Vagina (tissue), 2 donors: ENCODE data around the gene NOTCH3. TPM values are rescaled to one million over a fixed set of nuclear protein-coding genes. Genes with fewer than 3 reads are reported as not detected.

Experiments
- DNase-seq, 2 donors: peaks; one replicate each; pipeline ENCODE4 v3.0.0-alpha.2; 2017; ENCODE audit errors: extremely low spot score in 2 of 2
- H3K27ac ChIP-seq: fragments of 200-600 bp; sonication (generic); one replicate; pipeline ENCODE4 v1.5.1; 2019
- H3K27me3 ChIP-seq: fragments of 200-600 bp; sonication (generic); one replicate; pipeline ENCODE4 v1.5.1; 2019
- H3K36me3 ChIP-seq, 2 donors: fragments of 200-600 bp; sonication (generic); one replicate each; pipeline ENCODE4 v1.5.1; 2017 to 2019
- H3K4me1 ChIP-seq: fragments of 200-600 bp; sonication (generic); one replicate; pipeline ENCODE4 v1.5.1; 2019
- H3K4me3 ChIP-seq, 2 donors: fragments of 200-600 bp; sonication (generic); 1 replicate in 1 of 2; 2 replicates in 1 of 2; pipeline ENCODE4 v1.5.1; 2016 to 2019
- H3K9me3 ChIP-seq: fragments of 200-600 bp; sonication (generic); one replicate; pipeline ENCODE4 v1.5.1; 2019
- CTCF ChIP-seq, 3 experiments: fragments of 450-650 bp in 2 of 3; fragments of 200-600 bp in 1 of 3; sonication (generic) in 1 of 3; IDR thresholded peaks; one replicate each; pipeline ENCODE4 v1.5.1; 2017 to 2019; ENCODE audit warnings: antibody characterized with exemption in 3 of 3, mild to moderate bottlenecking in 2 of 3, moderate library complexity in 2 of 3
- POLR2A ChIP-seq, 2 donors: fragments of 450-650 bp; IDR thresholded peaks; one replicate each; pipeline ENCODE4 v1.6.1; 2017; ENCODE audit warnings: antibody characterized with exemption in 2 of 2, mild to moderate bottlenecking in 2 of 2, moderate library complexity in 2 of 2
- POLR2AphosphoS5 ChIP-seq, 2 donors: sonication (generic); formaldehyde crosslinking; IDR thresholded peaks; one replicate each; pipeline ENCODE4 v1.9.0; 2017; ENCODE audit warnings: antibody characterized with exemption in 2 of 2, mild to moderate bottlenecking in 2 of 2, low read depth in 1 of 2; ENCODE audit not compliant: insufficient read depth in 1 of 2
- intact Hi-C: fragments of 100-400 bp; cut with DNase I; formaldehyde crosslinking; loops from one replicate; pipeline ENCODE4 v1.15.1; 2023
- total RNA-seq: library from RNA; depleted of rRNA; stranded (reverse); fragments of >200 nt; gene quantifications from one replicate; pipeline ENCODE4 v1.2.3, GENCODE V29; 2016

Gene NOTCH3
- total RNA-seq, 1 donor from 2014 or later, result 76.6 TPM

- H3K36me3 ChIP-seq, result peaks cover 0 to 40% of the 10 kb centered on the region in 2 donors
- intact Hi-C loops, result no loop called here
Observed at GRCh38 chr19:15161028-15161984, 39.5 kb downstream of the NOTCH3 start.

GRCh38 chr19:15159251-15159650 lies 41.5 kb downstream of the NOTCH3 start:
- intact Hi-C loops, result no loop called here
- TF ChIP-seq POLR2AphosphoS5 (IDR thresholded peaks at IDR 0.05; ENCODE audit: insufficient read depth in 1 of 2, low read depth in 1 of 2) (no peak), POLR2A (IDR thresholded peaks at IDR 0.05) (no peak), CTCF (IDR thresholded peaks at IDR 0.05) (no peak)
- H3K27ac ChIP-seq, result no peak overlapping the region
- H3K9me3 ChIP-seq, result no peaks in the 10 kb centered on the region
- peaks cover 0 to 26% of the 10 kb centered on the region in 2 donors for H3K36me3 ChIP-seq
- H3K4me1 ChIP-seq, result no peaks in the 10 kb centered on the region
- no peak overlapping the region for H3K4me3 ChIP-seq
- H3K27me3 ChIP-seq, result no peaks in the 10 kb centered on the region
- no peak for DNase-seq

More at GRCh38 chr19:15161028-15161984, 39.5 kb downstream of the NOTCH3 start:
- DNase-seq, result no peak
- Histone ChIP-seq H3K4me3 (no peak overlapping the region), H3K9me3 (peaks cover 7% of the 10 kb centered on the region), H3K27ac (no peak overlapping the region), H3K4me1 (no peaks in the 10 kb centered on the region), H3K27me3 (no peaks in the 10 kb centered on the region)
- TF ChIP-seq CTCF (IDR thresholded peaks at IDR 0.05) (no peak), POLR2AphosphoS5 (IDR thresholded peaks at IDR 0.05; ENCODE audit: insufficient read depth in 1 of 2, low read depth in 1 of 2) (no peak), POLR2A (IDR thresholded peaks at IDR 0.05) (no peak)

- no peak for DNase-seq
- Histone ChIP-seq H3K9me3 (no peaks in the 10 kb centered on the region), H3K27ac (no peak overlapping the region), H3K36me3 (peaks cover 0 to 5% of the 10 kb centered on the region in 2 donors), H3K4me3 (no peak overlapping the region), H3K27me3 (no peaks in the 10 kb centered on the region), H3K4me1 (no peaks in the 10 kb centered on the region)
- TF ChIP-seq POLR2A (IDR thresholded peaks at IDR 0.05), result no peak
- no peak for TF ChIP-seq CTCF (IDR thresholded peaks at IDR 0.05)
- TF ChIP-seq POLR2AphosphoS5 (IDR thresholded peaks at IDR 0.05; ENCODE audit: insufficient read depth in 1 of 2, low read depth in 1 of 2), result no peak
- intact Hi-C loops, result no loop called here
Observed at GRCh38 chr19:15156391-15156790, 44.4 kb downstream of the NOTCH3 start.

GRCh38 chr19:15155296-15155695 lies 45.5 kb downstream of the NOTCH3 start:
- no peak for TF ChIP-seq POLR2A (IDR thresholded peaks at IDR 0.05)
- TF ChIP-seq POLR2AphosphoS5 (IDR thresholded peaks at IDR 0.05; ENCODE audit: insufficient read depth in 1 of 2, low read depth in 1 of 2), result no peak
- TF ChIP-seq CTCF (IDR thresholded peaks at IDR 0.05), result no peak
- H3K27me3 ChIP-seq, result no peaks in the 10 kb centered on the region
- no peak overlapping the region for H3K27ac ChIP-seq
- H3K4me1 ChIP-seq, result no peaks in the 10 kb centered on the region
- no peak overlapping the region for H3K4me3 ChIP-seq
- DNase-seq, result no peak
- no peaks in the 10 kb centered on the region for H3K36me3 ChIP-seq
- intact Hi-C loops, result no loop called here
- no peaks in the 10 kb centered on the region for H3K9me3 ChIP-seq
